Esophagus squamous epithelium (tissue), 4 donors: ENCODE data around the gene MYBL2.

Experiments
- POLR2A ChIP-seq, 4 donors: fragments of 450-650 bp; IDR thresholded peaks; one replicate each; pipeline ENCODE4 v1.6.1; 2017; ENCODE audit warnings: antibody characterized with exemption in 4 of 4, mild to moderate bottlenecking in 4 of 4, moderate library complexity in 3 of 4
- TF ChIP-seq, protein P1 (sequence below), 6 experiments: fragments of 450-650 bp in 4 of 6; fragments of 200-600 bp in 2 of 6; sonication (generic) in 2 of 6; IDR thresholded peaks; one replicate each; pipeline ENCODE4 v1.5.1; 2016 to 2019; ENCODE audit warnings: antibody characterized with exemption in 6 of 6, mild to moderate bottlenecking in 4 of 6, moderate library complexity in 4 of 6

DNA sequence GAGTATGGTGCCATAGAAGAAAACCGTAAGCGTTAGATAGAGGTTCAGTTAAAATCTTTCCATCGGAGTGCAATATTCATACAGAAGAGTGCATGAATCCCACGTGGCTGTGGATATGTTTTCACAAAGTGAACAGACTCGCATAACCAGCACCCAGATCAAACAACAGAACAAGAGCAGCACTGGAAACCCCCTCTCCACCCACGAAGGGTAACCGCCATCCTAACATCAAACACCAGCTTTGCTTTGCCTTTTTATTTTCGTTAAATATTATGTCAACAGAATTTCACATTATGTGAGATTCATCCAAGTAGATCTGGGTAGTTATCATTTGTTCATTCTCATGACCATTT is 55.2 kb downstream of the MYBL2 start:
- TF ChIP-seq, protein P1, sequence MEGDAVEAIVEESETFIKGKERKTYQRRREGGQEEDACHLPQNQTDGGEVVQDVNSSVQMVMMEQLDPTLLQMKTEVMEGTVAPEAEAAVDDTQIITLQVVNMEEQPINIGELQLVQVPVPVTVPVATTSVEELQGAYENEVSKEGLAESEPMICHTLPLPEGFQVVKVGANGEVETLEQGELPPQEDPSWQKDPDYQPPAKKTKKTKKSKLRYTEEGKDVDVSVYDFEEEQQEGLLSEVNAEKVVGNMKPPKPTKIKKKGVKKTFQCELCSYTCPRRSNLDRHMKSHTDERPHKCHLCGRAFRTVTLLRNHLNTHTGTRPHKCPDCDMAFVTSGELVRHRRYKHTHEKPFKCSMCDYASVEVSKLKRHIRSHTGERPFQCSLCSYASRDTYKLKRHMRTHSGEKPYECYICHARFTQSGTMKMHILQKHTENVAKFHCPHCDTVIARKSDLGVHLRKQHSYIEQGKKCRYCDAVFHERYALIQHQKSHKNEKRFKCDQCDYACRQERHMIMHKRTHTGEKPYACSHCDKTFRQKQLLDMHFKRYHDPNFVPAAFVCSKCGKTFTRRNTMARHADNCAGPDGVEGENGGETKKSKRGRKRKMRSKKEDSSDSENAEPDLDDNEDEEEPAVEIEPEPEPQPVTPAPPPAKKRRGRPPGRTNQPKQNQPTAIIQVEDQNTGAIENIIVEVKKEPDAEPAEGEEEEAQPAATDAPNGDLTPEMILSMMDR (IDR thresholded peaks at IDR 0.05), result no peak
- no peak for TF ChIP-seq POLR2A (IDR thresholded peaks at IDR 0.05)
